ENCODE measurements around the gene PCDHGC5.

- TF ChIP-seq CTCF (IDR thresholded peaks at IDR 0.05): no peak
- TF ChIP-seq POLR2AphosphoS5 (IDR thresholded peaks at IDR 0.05): no peak
Measured at GRCh38 chr5:141488591-141489561, at the start of gene PCDHGC5.
